ENCODE measurements around the gene CBX7.

Gene CBX7

GRCh38 chr22:39136317-39136716 is 16.2 kb downstream of the CBX7 start:
- Histone ChIP-seq H3K4me3 (ENCODE audit: low read depth, low read length) (no peak overlapping the region), H3K27me3 (ENCODE audit: insufficient read depth, low read depth, severe bottlenecking) (no peaks in the 10 kb centered on the region), H3K27ac (no peak overlapping the region), H3K9me3 (ENCODE audit: severe bottlenecking) (no peaks in the 10 kb centered on the region), H3K36me3 (no peaks in the 10 kb centered on the region)
- TF ChIP-seq CTCF (IDR thresholded peaks at IDR 0.05; ENCODE audit: low read depth, low read length), result no peak
- no peak for DNase-seq

- peak; percentile 63 for DNase-seq
- peak; percentile 80 for TF ChIP-seq CTCF (IDR thresholded peaks at IDR 0.05; ENCODE audit: low read depth, low read length)
- Histone ChIP-seq H3K27me3 (ENCODE audit: insufficient read depth, low read depth, severe bottlenecking) (no peaks in the 10 kb centered on the region), H3K9me3 (ENCODE audit: severe bottlenecking) (no peaks in the 10 kb centered on the region), H3K4me3 (ENCODE audit: low read depth, low read length) (no peak overlapping the region), H3K27ac (no peak overlapping the region), H3K36me3 (no peaks in the 10 kb centered on the region)
Measured at GRCh38 chr22:39135092-39135896, 17.2 kb downstream of the CBX7 start.

GRCh38 chr22:39134366-39135091 is 18.0 kb downstream of the CBX7 start:
- Histone ChIP-seq H3K4me3 (ENCODE audit: low read depth, low read length) (no peak overlapping the region), H3K36me3 (no peaks in the 10 kb centered on the region), H3K27me3 (ENCODE audit: insufficient read depth, low read depth, severe bottlenecking) (no peaks in the 10 kb centered on the region), H3K9me3 (ENCODE audit: severe bottlenecking) (no peaks in the 10 kb centered on the region), H3K27ac (no peak overlapping the region)
- no peak for DNase-seq
- no peak for TF ChIP-seq CTCF (IDR thresholded peaks at IDR 0.05; ENCODE audit: low read depth, low read length)

- no peak for DNase-seq
- Histone ChIP-seq H3K36me3 (no peaks in the 10 kb centered on the region), H3K4me3 (ENCODE audit: low read depth, low read length) (no peak overlapping the region), H3K9me3 (ENCODE audit: severe bottlenecking) (no peaks in the 10 kb centered on the region), H3K27ac (no peak overlapping the region), H3K27me3 (ENCODE audit: insufficient read depth, low read depth, severe bottlenecking) (no peaks in the 10 kb centered on the region)
- TF ChIP-seq CTCF (IDR thresholded peaks at IDR 0.05; ENCODE audit: low read depth, low read length), result no peak
Measured at GRCh38 chr22:39133871-39134270, 18.6 kb downstream of the CBX7 start.

GRCh38 chr22:39132871-39133524 is 19.5 kb downstream of the CBX7 start:
- TF ChIP-seq CTCF (IDR thresholded peaks at IDR 0.05; ENCODE audit: low read depth, low read length), result no peak
- no peaks in the 10 kb centered on the region for H3K36me3 ChIP-seq
- H3K27me3 ChIP-seq (ENCODE audit: insufficient read depth, low read depth, severe bottlenecking), result no peaks in the 10 kb centered on the region
- DNase-seq, result no peak
- no peaks in the 10 kb centered on the region for H3K9me3 ChIP-seq (ENCODE audit: severe bottlenecking)
- no peak overlapping the region for H3K27ac ChIP-seq
- no peak overlapping the region for H3K4me3 ChIP-seq (ENCODE audit: low read depth, low read length)

All from WERI-Rb-1 (cell line).